HG03196 (cell line): ENCODE data around the gene MAP3K15.
"Not testable (repeated sequence)": the region's sequence is repeated elsewhere in the genome, so short reads cannot be mapped to it uniquely, and the experiment has no call there.

Experiments used
- ATAC-seq: cut with Tn5 transposase; IDR thresholded peaks from one replicate; pipeline ENCODE4 v1.9.1; 2021; ENCODE audit not compliant: unreplicated experiment

The MAP3K15 gene

GRCh38 chrX:19535476-19535875 is 20.2 kb upstream of the MAP3K15 start:
- ATAC-seq = no peak

GRCh38 chrX:19532709-19533108 is 17.4 kb upstream of the MAP3K15 start:
- no peak for ATAC-seq

DNA sequence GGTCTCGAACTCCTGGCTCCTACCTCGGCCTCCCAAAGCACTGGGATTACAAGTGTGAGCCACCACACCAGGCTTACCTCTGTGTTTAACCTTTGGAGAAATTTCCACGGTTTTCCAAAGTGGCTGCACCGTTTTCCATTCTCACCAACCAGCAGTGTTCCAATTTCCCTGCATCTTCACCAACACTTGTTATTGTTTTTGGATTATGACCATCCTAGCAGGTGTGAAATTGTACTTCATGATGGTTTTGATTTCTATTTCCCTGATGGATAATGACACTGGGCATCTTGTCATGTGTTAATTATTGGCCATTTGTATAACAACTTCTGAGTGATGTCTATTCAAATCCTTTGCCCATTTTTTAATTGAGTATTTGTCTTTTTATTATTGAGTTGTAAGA is 2.7 kb upstream of the MAP3K15 start:
- no peak for ATAC-seq

DNA sequence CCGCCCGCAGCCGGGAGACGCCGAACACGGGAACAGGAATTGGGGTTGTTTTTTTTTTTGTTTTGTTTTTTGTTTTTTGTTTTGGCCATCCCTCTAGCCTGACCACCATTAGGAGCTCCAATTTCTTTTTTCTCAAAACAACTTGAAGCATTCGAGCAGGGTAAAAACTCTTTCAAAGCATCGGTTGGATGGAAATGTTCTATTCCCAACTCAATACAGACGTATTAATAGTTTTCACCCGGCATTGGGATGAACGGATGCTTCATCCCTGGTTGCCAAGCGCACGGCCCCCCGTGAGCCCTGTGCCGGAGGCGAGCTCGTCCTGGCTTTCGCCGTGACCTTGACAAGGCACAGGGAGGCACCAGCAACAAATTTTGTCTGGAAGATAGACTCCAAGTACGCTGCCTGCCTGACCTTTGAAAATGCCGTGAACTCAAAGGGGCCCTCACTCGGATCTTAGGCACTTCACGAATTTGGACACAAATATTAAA is 352 bp upstream of the MAP3K15 start:
- ATAC-seq = no peak

DNA sequence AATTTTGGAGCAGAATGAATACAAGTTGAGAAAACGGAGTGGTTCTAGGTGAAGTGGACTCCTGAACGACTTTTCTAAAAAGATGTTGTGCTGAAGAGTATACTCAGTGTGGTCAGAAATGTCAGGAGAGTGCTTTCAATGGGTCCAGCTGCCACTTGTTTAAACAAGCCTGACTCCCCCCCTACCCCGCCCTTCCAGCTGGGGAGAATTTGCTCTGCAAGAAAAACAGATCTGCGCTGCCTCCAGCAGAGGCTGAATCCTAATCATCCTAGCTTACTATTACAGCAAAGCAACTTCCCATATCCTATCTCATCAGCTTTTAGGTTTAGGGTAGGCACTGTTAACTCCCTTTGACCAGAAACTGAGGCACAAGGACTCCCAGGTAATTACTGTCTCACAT is 1.9 kb downstream of the MAP3K15 start:
- no peak for ATAC-seq

DNA sequence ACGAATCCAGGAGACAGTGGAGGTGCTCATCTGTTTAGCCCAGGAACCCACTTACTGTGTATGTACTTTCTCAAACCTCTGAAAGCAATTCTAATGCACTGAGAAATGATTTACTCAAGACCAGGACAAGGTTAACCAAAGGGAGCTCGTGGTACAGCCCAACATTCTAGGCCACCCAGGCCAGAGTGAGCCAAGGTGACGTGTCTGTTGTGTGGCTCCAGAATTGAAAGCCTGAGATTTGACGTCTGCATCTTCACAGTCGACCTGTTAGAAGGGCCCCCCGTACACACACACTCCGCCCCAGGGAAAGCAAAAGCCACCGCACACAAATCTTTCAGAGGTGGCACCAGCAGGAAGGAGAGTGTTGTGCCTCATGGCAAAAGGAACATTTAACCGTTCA is 2.3 kb downstream of the MAP3K15 start:
- ATAC-seq = no peak

DNA sequence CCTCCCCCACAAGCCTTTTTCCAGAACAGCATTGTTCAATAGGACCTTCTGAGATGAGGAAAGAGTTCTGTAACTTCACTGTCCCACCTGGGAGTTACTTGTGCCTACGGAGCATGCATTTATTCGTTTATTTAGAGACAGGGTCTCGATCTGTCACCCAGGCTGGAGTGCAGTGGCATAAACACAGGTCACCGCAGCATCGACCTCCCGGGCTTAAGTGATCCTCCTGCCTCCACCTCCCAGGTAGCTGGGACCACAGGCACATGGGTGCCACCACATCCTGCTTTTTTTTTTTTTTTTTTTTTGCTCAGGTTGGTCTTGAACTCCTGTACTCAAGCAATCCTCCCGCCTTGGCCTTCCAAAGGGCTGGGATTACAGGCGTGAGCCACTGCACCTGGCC is 2.9 kb downstream of the MAP3K15 start:
- no peak for ATAC-seq

DNA sequence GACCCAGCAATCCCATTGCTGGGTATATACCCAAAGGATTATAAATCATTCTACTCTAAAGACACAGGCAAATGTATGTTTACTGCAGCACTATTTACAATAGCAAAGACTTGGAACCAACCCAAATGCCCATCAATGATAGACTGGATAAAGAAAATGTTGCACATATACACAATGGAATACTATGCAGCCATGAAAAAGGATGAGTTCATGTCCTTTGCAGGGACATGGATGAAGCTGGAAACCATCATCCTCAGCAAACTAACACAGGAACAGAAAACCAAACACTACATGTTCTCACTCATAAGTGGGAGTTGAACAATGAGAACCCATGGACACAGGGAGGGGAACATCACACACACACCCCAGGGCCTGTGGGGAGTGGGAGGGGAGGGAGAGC is 3.5 kb downstream of the MAP3K15 start:
- not testable (repeated sequence) for ATAC-seq

DNA sequence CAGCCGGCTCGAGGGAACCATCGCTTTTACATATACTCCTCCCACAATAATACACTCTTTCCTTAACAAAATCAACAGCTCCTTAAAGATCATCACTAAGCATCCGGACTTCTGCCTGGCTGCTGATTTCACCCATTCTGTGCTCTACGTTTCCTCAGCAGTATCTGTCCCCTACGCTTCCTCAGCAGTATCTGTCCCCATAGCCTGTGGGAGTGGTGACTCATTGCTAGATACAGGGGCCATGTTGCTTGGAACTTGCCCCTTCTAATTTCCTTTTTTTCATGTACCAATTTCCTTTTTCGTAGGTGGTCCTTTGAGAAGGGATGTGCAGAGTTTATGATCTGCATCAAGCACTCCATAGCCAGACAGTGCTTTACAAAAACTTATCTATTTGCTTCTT is 18.6 kb downstream of the MAP3K15 start:
- no peak for ATAC-seq

DNA sequence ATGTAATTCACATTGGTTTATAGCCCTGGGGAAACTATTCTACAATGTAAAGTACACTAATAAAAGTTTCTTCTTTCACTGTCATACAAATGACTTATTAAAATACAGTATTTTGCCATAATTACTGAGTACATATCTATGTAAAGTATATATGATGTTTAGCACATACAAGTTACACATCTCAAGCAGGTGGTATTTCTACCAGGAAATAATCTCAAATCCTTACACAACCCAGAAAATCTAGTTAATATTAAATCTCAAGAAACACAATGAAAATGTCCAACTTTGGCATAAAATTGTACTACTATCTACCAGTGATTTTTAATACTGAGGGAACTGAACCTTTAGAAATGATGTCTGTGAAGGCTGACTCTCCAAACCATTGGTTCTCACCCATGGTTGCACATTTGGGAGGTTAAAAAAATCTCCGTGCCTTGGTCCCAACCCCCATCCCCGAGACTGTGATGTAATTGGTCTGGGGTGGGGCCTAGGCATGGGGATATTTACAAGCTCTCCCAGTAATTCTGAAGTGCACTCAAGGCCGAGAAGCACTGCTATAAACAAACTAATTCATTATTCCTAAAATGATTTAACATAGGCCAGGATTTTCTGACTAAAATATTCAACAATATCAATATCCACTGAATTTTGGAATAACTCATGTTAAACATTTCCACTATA is 27.6 kb downstream of the MAP3K15 start:
- no peak for ATAC-seq

DNA sequence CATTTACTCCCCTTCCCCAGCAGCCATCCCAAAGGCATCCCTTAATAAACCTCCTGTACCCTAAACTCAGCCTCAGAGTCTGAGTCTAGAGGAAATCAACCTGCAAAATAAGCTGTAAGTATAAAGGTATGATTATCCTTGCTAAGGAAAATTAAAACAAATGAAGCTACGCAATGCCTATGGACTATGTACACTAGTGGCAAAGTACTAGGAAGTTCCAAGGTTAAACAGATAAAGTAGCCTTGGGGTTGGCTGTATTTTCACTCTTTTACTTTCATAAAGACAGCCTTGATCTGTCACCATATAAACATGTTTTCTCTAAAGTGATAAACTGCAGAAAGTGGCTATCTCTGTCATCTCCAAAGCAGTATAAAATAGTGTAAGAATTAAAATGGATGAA is 35.9 kb downstream of the MAP3K15 start:
- ATAC-seq = no peak

- ATAC-seq = not testable (repeated sequence)
Measured at GRCh38 chrX:19468383-19468782, 46.9 kb downstream of the MAP3K15 start.

- no peak for ATAC-seq
Measured at GRCh38 chrX:19462879-19463278, 52.4 kb downstream of the MAP3K15 start.

GRCh38 chrX:19462231-19462630 is 53.1 kb downstream of the MAP3K15 start:
- ATAC-seq = no peak

DNA sequence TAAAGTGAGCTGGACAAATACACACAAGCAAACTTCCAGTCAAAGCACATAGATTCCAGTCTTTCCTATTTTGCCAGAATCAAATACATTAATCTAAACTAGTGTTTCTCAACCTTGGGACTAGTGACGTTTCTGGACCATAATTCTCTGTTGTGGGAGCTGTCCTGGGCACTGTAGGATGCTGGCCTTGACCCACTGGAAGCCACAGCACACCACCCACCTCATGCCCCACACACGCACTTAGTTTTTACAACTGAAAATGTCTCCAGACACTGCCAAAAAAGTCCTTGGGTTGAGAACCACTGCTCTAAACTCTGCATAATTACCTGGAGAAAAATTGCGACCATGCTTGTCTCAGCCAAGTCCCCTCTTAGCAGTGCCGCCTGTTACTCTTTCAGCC is 57.6 kb downstream of the MAP3K15 start:
- ATAC-seq = no peak

DNA sequence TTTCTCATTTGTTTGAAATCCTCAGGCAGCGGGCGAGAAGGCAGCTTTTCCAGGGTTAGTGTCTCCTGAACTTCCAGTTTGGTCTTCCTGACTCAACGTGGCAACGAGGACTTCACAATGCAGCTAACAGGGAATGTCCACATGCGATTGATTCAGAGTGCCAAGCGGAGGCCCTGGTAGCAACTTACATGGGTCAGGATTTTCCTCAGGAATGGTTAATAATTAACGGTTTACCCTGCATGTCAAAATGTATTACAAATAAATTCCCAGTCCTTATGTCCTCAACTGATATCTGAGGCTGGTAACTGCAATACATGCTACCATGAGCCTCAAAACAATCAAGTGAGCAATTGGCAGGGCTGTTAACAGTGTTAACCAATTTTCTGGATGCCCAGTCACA is 67.2 kb downstream of the MAP3K15 start:
- no peak for ATAC-seq

DNA sequence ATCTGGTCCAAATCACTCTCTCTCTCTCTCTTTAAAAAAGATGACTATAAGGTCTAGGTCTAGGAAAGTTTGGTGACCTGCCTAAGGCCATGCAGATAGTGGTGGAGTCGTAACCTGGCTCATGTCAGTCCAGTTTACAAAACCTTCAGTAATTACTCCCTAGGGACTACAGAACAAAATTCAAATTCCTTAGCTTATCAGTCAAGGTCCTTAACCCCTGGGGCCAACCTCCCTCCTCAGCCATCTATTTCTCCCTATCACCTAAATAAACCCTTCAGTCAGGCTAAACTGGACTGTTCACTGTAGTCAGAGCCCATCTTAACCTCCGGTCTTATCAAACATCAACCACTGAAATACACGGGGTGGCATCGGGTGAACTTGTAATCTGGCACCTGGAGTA is 68.9 kb downstream of the MAP3K15 start:
- ATAC-seq = no peak

GRCh38 chrX:19445772-19446171 is 69.5 kb downstream of the MAP3K15 start:
- not testable (repeated sequence) for ATAC-seq

DNA sequence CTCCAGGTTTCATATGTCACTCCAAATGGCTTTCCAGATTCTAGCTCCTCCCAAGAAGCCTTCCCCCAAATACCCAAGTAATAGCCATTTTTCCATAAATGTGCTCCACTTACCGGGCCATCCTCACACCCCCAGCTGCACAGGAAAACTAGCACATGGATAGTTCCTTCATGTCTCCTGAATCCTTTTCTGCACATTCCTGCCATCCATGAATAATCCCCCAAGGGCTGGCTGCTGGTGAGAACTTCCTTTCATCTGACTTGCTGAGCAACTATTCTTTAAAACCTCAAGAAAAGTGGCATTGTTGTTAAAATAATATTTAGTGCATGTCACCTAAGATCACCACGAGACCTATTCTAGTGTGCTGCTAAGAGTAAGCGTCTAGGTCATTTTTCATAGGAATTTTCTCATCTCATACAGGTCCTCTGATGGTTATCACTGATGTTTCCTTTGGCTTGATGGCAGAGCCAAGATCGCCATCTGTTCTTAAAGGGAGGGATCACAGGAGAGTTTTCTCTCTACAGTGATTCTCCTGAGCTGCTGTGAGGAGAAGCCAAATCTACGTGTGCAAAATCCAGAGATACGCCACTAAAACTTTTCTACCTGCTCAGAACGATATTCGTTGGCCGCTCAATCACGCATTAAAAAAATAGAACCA is 71.3 kb downstream of the MAP3K15 start:
- no peak for ATAC-seq

GRCh38 chrX:19440713-19441112 is 74.6 kb downstream of the MAP3K15 start:
- no peak for ATAC-seq

DNA sequence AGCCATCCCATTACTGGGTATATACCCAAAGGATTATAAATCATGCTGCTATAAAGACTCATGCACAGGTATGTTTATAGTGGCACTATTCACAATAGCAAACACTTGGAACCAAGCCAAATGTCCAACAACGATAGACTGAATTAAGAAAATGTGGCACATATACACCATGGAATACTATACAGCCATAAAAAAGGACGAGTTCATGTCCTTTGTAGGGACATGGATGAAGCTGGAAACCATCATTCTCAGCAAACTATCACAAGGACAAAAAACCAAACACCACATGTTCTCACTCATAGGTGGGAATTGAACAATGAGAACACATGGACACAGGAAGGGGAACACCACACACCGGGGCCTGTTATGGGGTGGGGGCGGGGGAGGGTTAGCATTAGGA is 92.6 kb downstream of the MAP3K15 start:
- ATAC-seq = not testable (repeated sequence)

GRCh38 chrX:19410259-19410658 is 105.0 kb downstream of the MAP3K15 start:
- no peak for ATAC-seq

DNA sequence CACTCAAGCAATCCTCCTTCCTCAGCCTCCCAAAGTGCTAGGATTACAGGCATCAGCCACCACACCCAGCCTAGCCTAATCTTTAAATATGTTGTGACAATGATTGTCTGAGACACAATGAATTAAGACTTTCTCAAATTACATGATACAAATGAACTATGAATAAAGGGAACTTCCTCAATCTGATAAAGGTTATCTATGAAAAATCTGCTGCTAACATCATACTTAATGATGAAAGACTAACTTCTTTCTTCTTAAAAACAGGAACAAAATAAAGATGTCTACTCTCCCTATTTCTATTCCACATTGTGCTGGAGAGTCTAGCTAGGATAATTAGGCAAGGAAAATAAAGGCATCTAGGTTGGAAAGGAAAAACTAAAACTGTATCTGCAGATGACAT is 111.6 kb downstream of the MAP3K15 start:
- ATAC-seq = no peak
